Hematopoietic multipotent progenitor cell treated with erythropoietin and hydrocortisone succinate and interleukin-3 and kit ligand, for 15 days (in vitro differentiated cells): ENCODE results near the gene HERPUD2.
"Not testable (repeated sequence)": the region's sequence is repeated elsewhere in the genome, so short reads cannot be mapped to it uniquely, and the experiment has no call there.

Experiments used
- DNase-seq: peaks from one replicate; pipeline ENCODE4 v3.0.0-alpha.2; 2015; ENCODE audit warnings: low spot score

HERPUD2 gene

DNA sequence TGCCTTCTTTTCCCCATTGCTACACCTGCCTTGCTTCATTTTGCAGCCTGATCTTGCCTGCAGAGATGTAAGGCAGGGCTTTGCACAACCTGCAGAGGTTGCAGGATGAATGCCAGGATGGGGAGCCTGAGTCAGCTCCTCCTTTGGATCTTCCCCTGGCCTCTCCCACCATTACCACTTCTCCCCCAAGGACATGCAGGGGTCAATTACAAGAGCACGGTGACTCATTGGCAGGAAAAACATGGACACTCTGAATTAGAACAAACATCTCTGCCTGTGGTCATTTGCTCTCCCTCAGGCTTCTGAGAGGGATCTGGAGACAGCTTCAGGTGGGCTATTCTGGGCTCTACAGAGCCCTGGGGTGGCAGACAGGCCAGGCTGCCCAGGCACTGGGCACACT lies 89.2 kb downstream of the HERPUD2 start:
- no peak for DNase-seq

DNA sequence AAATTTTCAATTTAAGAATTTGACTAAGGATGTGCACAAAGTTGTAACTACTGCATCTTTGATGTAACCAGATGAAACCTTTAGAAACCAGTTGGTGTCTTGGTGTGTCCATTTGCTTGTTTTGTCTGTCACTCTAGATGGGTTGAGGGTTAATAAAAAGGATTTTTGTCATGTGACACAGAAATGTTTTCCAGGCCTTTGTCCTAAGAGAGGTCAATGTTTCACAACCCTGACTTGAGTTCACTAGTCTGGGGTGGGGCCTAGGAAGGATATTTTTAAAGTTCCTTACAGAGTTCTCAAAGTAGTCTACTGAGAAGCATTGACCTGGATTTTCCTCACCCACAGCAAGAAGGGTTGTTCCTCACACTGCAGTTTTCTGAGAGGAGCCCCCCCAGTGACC lies 90.3 kb downstream of the HERPUD2 start:
- no peak for DNase-seq

DNA sequence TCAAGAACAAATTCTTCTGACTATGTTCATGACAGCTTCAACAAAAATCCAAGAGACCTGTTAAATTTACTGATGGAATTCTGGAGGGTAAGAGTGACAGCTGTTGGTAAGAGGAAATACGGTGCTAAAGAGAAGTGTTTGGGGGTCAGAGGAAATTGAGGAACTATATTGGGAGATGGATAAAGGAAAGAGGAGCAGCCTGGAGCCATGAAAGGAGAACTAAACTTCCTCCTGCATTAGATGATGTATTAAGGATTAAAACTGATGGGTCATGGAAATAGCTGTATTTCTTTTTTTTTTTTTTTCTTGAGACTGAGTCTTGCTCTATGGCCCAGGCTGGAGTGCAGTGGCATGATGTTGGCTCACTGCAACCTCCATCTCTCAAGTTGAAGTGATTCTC lies 95.3 kb downstream of the HERPUD2 start:
- no peak for DNase-seq

DNA sequence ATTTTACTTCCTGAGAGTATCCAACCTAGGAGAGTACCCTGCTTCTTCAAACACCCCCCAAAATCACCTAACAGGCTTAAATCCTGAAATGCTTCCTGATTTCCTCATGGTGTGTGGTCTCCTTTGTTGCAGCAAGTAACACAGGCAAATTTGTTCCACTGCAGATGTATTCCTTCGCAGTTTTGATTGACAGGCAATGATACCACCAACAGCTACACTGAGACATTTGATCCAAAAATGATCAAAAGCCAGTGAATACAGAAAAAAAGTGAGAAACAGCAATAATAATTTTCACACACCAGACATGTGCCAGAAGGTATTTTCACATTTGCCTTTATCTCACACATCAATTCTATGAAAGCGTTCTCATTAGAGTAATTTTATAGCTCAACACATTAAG lies 95.9 kb downstream of the HERPUD2 start:
- no peak for DNase-seq

DNA sequence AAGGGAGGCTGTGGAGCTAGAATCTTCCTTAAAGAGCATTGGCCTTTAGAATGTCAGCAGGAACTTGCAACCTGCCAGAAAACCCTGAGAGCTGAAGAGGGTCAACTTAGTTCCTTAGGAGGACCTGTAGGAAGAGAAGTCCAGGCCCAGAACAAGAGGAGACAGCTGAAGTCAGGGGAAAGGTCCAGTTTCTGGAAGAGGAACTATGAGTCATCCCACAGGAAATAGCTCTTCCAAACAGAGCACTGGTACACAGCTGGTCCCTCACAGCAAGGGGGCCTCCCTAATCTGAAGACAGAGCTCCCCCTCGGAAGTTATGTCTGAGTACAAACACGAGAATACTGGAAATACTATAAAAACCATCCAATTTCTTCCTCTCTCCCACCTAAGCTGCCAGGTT lies 98.9 kb downstream of the HERPUD2 start:
- DNase-seq, result no peak

DNA sequence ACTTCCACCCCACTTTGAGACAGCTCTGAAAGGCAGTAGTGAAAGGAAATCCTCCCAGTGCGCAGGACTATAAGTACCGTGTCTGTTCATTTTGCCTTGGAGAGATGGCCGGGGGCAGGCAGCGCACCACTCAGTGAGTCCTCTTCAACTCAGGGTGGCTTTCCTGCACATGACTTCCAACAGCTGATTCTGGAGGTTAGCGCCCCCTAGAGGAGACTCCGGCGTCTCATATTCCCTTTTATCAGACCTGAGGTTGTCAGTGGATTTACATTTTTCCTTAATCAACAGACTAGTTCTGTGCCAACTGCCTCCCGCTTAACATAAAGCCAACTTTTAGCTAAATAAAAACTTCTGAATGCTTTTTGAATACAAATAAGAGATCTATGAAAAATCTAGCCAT lies 101.0 kb downstream of the HERPUD2 start:
- DNase-seq, result peak; percentile 44

DNA sequence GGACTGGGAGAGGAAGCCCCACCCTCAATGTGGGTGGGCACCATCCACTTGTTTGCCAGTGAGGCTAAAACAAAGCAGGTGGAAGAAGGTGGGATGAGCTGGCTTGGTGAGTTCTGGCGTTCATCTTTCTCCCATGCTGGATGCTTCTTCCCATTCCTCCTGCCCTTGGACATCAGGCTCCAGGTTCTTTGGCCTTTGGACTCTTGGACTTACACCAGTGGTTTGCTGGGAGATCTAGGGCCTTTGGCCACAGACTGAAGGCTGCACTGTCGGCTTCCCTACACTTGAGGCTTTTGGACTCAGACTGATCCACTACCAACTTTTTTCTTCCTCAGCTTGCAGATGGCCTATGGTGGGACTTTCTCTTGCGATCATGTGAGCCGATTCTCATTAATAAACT lies 106.3 kb downstream of the HERPUD2 start:
- DNase-seq, result no peak

DNA sequence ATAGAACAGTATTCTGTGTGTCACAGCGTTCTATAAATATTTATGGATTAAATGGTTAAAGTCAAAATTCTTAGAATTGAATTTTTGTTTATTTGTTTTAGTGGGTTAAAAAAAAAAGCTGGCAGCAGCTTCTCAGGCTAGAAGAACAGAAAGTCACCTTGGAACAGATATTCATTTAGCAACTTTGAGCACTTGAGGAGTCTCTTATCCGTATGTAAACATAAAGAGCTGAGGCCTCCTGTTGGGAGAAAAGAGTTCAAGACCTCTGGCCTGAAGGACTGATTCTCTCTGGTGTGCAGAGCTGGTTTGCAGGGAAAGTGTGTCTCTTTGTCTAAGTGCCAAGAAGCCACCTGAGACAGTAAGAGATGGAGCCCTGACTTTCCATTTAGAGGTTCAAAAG lies 109.9 kb downstream of the HERPUD2 start:
- DNase-seq, result no peak

DNA sequence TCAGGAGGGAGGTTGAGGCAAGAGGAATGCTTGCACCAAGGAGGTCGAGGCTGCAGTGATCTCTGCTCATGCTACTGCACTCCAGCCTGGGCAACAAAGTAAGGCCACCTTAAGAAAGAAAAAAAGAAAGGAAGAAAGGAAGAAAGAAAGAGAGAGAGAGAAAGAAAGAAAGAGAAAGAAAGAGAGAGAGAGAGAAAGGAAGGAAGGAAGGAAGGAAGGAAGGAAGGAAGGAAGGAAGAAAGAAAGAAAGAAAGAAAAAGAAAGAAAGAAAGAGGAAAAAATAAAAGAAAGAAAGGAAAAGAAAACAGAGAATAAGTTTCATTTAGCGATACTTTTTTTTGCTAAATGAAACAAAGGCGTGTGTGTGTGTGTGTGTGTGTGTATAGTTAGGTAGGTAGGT lies 110.4 kb downstream of the HERPUD2 start:
- not testable (repeated sequence) for DNase-seq
